MM.1S (cell line): Measurements from ENCODE around the gene SMIM31.

Source experiments
- DNase-seq: peaks from one replicate; pipeline ENCODE4 v3.0.0-alpha.2; 2015
- H2AFZ ChIP-seq: fragments of 300-600 bp; sonication (generic); 2 replicates; pipeline ENCODE4 v1.6.0; 2016; ENCODE audit warnings: antibody characterized with exemption, low read length
- H3F3A ChIP-seq: fragments of 300-600 bp; sonication (generic); 2 replicates; pipeline ENCODE4 v1.6.1; 2016; ENCODE audit warnings: mild to moderate bottlenecking, antibody characterized with exemption, low read length, moderate library complexity, mixed read lengths; ENCODE audit not compliant: insufficient read depth
- H3K27ac ChIP-seq: fragments of 300-600 bp; sonication (generic); 2 replicates; pipeline ENCODE4 v1.5.1; 2016; ENCODE audit warnings: mild to moderate bottlenecking, low read length
- H3K27me3 ChIP-seq: fragments of 300-600 bp; sonication (generic); replicated peaks from 2 replicates; pipeline ENCODE4 v1.6.0; 2016; ENCODE audit warnings: low read length; ENCODE audit not compliant: insufficient read depth
- H3K36me3 ChIP-seq: fragments of 300-600 bp; sonication (generic); replicated peaks from 2 replicates; pipeline ENCODE4 v1.6.1; 2016; ENCODE audit warnings: mild to moderate bottlenecking, low read length, mixed read lengths; ENCODE audit not compliant: insufficient read depth
- H3K4me1 ChIP-seq: fragments of 300-600 bp; sonication (generic); 2 replicates; pipeline ENCODE4 v1.6.1; 2016; ENCODE audit warnings: low read length, mixed read lengths
- H3K4me2 ChIP-seq: fragments of 300-600 bp; sonication (generic); 2 replicates; pipeline ENCODE4 v1.6.0; 2016; ENCODE audit warnings: low read depth, low read length
- H3K4me3 ChIP-seq: fragments of 300-600 bp; sonication (generic); 2 replicates; pipeline ENCODE4 v1.5.1; 2016; ENCODE audit warnings: low read length, mixed read lengths
- H3K79me2 ChIP-seq: fragments of 300-600 bp; sonication (generic); 2 replicates; pipeline ENCODE4 v1.6.1; 2016; ENCODE audit warnings: mixed run types, low read length, mixed read lengths
- H3K9ac ChIP-seq: fragments of 300-600 bp; sonication (generic); 2 replicates; pipeline ENCODE4 v1.6.1; 2016; ENCODE audit warnings: low read length, mixed read lengths
- H3K9me2 ChIP-seq: fragments of 300-600 bp; sonication (generic); replicated peaks from 2 replicates; pipeline ENCODE4 v1.6.1; 2016; ENCODE audit warnings: mild to moderate bottlenecking, low read length, mixed read lengths; ENCODE audit not compliant: insufficient read depth
- H3K9me3 ChIP-seq: fragments of 300-600 bp; sonication (generic); replicated peaks from 2 replicates; pipeline ENCODE4 v1.6.1; 2016; ENCODE audit warnings: mild to moderate bottlenecking, low read length, mixed read lengths; ENCODE audit not compliant: insufficient read depth
- H4K20me1 ChIP-seq: fragments of 300-600 bp; sonication (generic); 2 replicates; pipeline ENCODE4 v1.6.1; 2016; ENCODE audit warnings: mild to moderate bottlenecking, low read length, moderate library complexity, mixed read lengths; ENCODE audit not compliant: insufficient read depth
- EZH2 ChIP-seq: fragments of 300-600 bp; sonication (generic); optimal IDR thresholded peaks from 2 replicates; pipeline ENCODE3; 2017; ENCODE audit warnings: low read depth, mild to moderate bottlenecking, antibody characterized with exemption, low read length, mixed read lengths
- EZH2phosphoT487 ChIP-seq: fragments of 300-600 bp; sonication (generic); IDR thresholded peaks from 2 replicates; pipeline ENCODE4 v1.6.1; 2018; ENCODE audit warnings: antibody characterized with exemption, low read length
- TF ChIP-seq, protein P1 (sequence below): fragments of 300-600 bp; sonication (generic); IDR thresholded peaks from 2 replicates; pipeline ENCODE4 v1.5.1; 2016; ENCODE audit warnings: antibody characterized with exemption, low read length, mixed read lengths

Gene SMIM31

GRCh38 chr4:164753873-164754488, at the start of gene SMIM31:
Gene SMIM31, plus strand, starts transcription at chr4:164754131. Its CDS starts 16,313 bp downstream, at chr4:164770444.
- H3F3A ChIP-seq = no peaks in the 10 kb centered on the region

DNA sequence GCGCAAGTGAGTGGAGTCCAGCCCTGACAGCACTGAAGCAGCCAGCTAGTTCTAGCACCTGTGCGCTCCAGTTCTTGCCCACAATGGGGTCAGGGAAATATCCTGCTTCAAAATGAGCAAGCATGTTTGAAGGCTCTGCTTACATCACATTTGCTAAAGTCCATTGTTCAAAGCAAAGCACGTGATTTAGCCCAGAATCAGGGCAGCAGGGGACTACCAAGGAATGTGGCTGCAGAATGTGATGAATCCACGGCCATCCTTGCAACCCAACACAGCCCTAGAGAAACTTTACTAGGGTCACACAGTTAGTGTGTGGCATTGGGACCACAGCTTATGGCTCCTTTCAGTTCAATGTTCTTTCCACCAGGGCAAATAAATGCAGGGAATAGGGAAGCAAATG, 47.3 kb upstream of the SMIM31 start:
- no peak for DNase-seq
- no peak overlapping the region for H2AFZ ChIP-seq

More at GRCh38 chr4:164753873-164754488, at the start of gene SMIM31:
- no peak within 1 kb of the TSS for H3K27ac ChIP-seq
- H3K9me3 ChIP-seq = no peaks in the 10 kb centered on the region
- TF ChIP-seq EZH2phosphoT487 (no peak), EZH2 (no peak)
- TF ChIP-seq, protein P1, sequence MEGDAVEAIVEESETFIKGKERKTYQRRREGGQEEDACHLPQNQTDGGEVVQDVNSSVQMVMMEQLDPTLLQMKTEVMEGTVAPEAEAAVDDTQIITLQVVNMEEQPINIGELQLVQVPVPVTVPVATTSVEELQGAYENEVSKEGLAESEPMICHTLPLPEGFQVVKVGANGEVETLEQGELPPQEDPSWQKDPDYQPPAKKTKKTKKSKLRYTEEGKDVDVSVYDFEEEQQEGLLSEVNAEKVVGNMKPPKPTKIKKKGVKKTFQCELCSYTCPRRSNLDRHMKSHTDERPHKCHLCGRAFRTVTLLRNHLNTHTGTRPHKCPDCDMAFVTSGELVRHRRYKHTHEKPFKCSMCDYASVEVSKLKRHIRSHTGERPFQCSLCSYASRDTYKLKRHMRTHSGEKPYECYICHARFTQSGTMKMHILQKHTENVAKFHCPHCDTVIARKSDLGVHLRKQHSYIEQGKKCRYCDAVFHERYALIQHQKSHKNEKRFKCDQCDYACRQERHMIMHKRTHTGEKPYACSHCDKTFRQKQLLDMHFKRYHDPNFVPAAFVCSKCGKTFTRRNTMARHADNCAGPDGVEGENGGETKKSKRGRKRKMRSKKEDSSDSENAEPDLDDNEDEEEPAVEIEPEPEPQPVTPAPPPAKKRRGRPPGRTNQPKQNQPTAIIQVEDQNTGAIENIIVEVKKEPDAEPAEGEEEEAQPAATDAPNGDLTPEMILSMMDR = no peak
- no peak within 1 kb of the TSS for H2AFZ ChIP-seq
- no peaks in the 10 kb centered on the region for H3K79me2 ChIP-seq
- H4K20me1 ChIP-seq = no peaks in the 10 kb centered on the region
- H3K36me3 ChIP-seq = no peaks in the 10 kb centered on the region
- H3K27me3 ChIP-seq = no peaks in the 10 kb centered on the region
- H3K4me2 ChIP-seq = no peak within 1 kb of the TSS
- H3K9me2 ChIP-seq = no peaks in the 10 kb centered on the region
- DNase-seq = no peak
- H3K4me1 ChIP-seq = no peaks in the 10 kb centered on the region
- no peak within 1 kb of the TSS for H3K9ac ChIP-seq
- no peak within 1 kb of the TSS for H3K4me3 ChIP-seq

DNA sequence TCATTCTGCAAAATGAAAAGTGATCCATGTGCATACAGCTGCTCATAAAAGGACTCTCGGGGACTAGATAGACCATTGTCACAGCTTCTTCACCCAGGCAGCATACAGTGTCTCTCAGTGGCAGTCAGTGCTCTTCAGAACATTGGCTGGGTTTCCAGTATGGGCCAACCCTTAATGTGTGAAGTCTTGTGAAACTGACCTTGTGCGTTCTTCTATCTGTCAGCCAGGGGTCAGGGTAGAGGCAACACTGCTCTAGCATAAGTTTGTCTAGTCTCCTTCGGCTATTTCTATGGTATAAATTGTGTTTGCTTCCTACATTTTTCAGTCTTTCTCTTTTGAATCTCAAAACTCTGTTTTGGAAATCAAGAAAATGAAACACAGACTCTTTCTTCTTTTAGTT, 37.0 kb upstream of the SMIM31 start:
- H3K4me1 ChIP-seq = no peaks in the 10 kb centered on the region
- H3K4me2 ChIP-seq = no peak overlapping the region
- TF ChIP-seq, protein P1 = peak; percentile 24
- no peak for TF ChIP-seq EZH2phosphoT487
- TF ChIP-seq EZH2 = no peak
- DNase-seq = no peak
- no peaks in the 10 kb centered on the region for H3K9me2 ChIP-seq
- no peaks in the 10 kb centered on the region for H4K20me1 ChIP-seq
- no peaks in the 10 kb centered on the region for H3K36me3 ChIP-seq
- no peaks in the 10 kb centered on the region for H3K9me3 ChIP-seq
- no peak overlapping the region for H3K9ac ChIP-seq
- H3K4me3 ChIP-seq = no peak overlapping the region
- no peak overlapping the region for H2AFZ ChIP-seq
- no peaks in the 10 kb centered on the region for H3F3A ChIP-seq
- H3K79me2 ChIP-seq = no peaks in the 10 kb centered on the region
- no peaks in the 10 kb centered on the region for H3K27me3 ChIP-seq
- H3K27ac ChIP-seq = no peak overlapping the region

More for the DNA sequence above, 47.3 kb upstream of the SMIM31 start:
- Histone ChIP-seq H3F3A (no peaks in the 10 kb centered on the region), H3K4me3 (no peak overlapping the region), H3K9ac (no peak overlapping the region), H3K9me2 (no peaks in the 10 kb centered on the region), H4K20me1 (no peaks in the 10 kb centered on the region), H3K36me3 (no peaks in the 10 kb centered on the region), H3K4me1 (peaks cover 13% of the 10 kb centered on the region), H3K27ac (no peak overlapping the region), H3K4me2 (no peak overlapping the region), H3K27me3 (no peaks in the 10 kb centered on the region), H3K79me2 (no peaks in the 10 kb centered on the region), H3K9me3 (no peaks in the 10 kb centered on the region)
- no peak for TF ChIP-seq EZH2
- TF ChIP-seq EZH2phosphoT487 = no peak
- TF ChIP-seq, protein P1 = no peak
